Vagina (tissue), 2 donors: ENCODE measurements around the gene IL12RB2.

Source experiments
- CTCF ChIP-seq, 3 experiments: fragments of 450-650 bp in 2 of 3; fragments of 200-600 bp in 1 of 3; sonication (generic) in 1 of 3; IDR thresholded peaks; one replicate each; pipeline ENCODE4 v1.5.1; 2017 to 2019; ENCODE audit warnings: antibody characterized with exemption in 3 of 3, mild to moderate bottlenecking in 2 of 3, moderate library complexity in 2 of 3
- POLR2A ChIP-seq, 2 donors: fragments of 450-650 bp; IDR thresholded peaks; one replicate each; pipeline ENCODE4 v1.6.1; 2017; ENCODE audit warnings: antibody characterized with exemption in 2 of 2, mild to moderate bottlenecking in 2 of 2, moderate library complexity in 2 of 2
- POLR2AphosphoS5 ChIP-seq, 2 donors: sonication (generic); formaldehyde crosslinking; IDR thresholded peaks; one replicate each; pipeline ENCODE4 v1.9.0; 2017; ENCODE audit warnings: antibody characterized with exemption in 2 of 2, mild to moderate bottlenecking in 2 of 2, low read depth in 1 of 2; ENCODE audit not compliant: insufficient read depth in 1 of 2

GRCh38 chr1:67345556-67345955 is 37.9 kb downstream of the IL12RB2 start:
- TF ChIP-seq CTCF (IDR thresholded peaks at IDR 0.05) (no peak), POLR2AphosphoS5 (IDR thresholded peaks at IDR 0.05; ENCODE audit: insufficient read depth in 1 of 2, low read depth in 1 of 2) (no peak), POLR2A (IDR thresholded peaks at IDR 0.05) (no peak)
